BE2C (cell line): ENCODE results near the gene ZNF324B.

Source experiments
- DNase-seq: peaks from one replicate; pipeline ENCODE4 v3.0.0-alpha.2; 2020
- H3K27me3 ChIP-seq: fragments of 250-450 bp; sonication (Bioruptor Pico); 2 replicates; pipeline ENCODE4 v1.5.1; 2020; ENCODE audit warnings: mild to moderate bottlenecking
- H3K36me3 ChIP-seq: fragments of 250-450 bp; sonication (Bioruptor Pico); 2 replicates; pipeline ENCODE4 v1.5.1; 2020; ENCODE audit warnings: mild to moderate bottlenecking
- H3K4me1 ChIP-seq: fragments of 250-450 bp; sonication (Bioruptor Pico); 2 replicates; pipeline ENCODE4 v1.5.1; 2020
- H3K4me3 ChIP-seq: 2 replicates; pipeline ENCODE4 v1.5.1; 2011; ENCODE audit warnings: low read depth, low read length
- H3K9me3 ChIP-seq: fragments of 250-450 bp; sonication (Bioruptor Pico); 2 replicates; pipeline ENCODE4 v1.5.1; 2020
- TF ChIP-seq, protein P1 (sequence below): IDR thresholded peaks from 2 replicates; pipeline ENCODE4 v1.5.1; 2012; ENCODE audit warnings: mild to moderate bottlenecking, low read depth, low read length

Gene ZNF324B

GRCh38 chr19:58450856-58451357 is 515 bp upstream of the ZNF324B start:
- peak overlapping the region; percentile 64 for H3K4me3 ChIP-seq
- H3K9me3 ChIP-seq, result peaks cover 3% of the 10 kb centered on the region; the same call in 1 of the 2 replicates
- TF ChIP-seq, protein P1, sequence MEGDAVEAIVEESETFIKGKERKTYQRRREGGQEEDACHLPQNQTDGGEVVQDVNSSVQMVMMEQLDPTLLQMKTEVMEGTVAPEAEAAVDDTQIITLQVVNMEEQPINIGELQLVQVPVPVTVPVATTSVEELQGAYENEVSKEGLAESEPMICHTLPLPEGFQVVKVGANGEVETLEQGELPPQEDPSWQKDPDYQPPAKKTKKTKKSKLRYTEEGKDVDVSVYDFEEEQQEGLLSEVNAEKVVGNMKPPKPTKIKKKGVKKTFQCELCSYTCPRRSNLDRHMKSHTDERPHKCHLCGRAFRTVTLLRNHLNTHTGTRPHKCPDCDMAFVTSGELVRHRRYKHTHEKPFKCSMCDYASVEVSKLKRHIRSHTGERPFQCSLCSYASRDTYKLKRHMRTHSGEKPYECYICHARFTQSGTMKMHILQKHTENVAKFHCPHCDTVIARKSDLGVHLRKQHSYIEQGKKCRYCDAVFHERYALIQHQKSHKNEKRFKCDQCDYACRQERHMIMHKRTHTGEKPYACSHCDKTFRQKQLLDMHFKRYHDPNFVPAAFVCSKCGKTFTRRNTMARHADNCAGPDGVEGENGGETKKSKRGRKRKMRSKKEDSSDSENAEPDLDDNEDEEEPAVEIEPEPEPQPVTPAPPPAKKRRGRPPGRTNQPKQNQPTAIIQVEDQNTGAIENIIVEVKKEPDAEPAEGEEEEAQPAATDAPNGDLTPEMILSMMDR, result no peak
- H3K27me3 ChIP-seq, result peaks cover 3% of the 10 kb centered on the region; the same call in 1 of the 2 replicates
- no peaks in the 10 kb centered on the region for H3K4me1 ChIP-seq
- no peak for DNase-seq
- H3K36me3 ChIP-seq, result no peaks in the 10 kb centered on the region

GRCh38 chr19:58453743-58454142 is 2.3 kb downstream of the ZNF324B start:
- no peak for DNase-seq
- Histone ChIP-seq H3K4me1 (no peaks in the 10 kb centered on the region), H3K36me3 (0 out of 2 replicates have a peak, but pooled peaks cover 3% of the 10 kb centered on the region), H3K4me3 (no peak overlapping the region), H3K9me3 (no peaks in the 10 kb centered on the region), H3K27me3 (no peaks in the 10 kb centered on the region)
- TF ChIP-seq, protein P1, result no peak

DNA sequence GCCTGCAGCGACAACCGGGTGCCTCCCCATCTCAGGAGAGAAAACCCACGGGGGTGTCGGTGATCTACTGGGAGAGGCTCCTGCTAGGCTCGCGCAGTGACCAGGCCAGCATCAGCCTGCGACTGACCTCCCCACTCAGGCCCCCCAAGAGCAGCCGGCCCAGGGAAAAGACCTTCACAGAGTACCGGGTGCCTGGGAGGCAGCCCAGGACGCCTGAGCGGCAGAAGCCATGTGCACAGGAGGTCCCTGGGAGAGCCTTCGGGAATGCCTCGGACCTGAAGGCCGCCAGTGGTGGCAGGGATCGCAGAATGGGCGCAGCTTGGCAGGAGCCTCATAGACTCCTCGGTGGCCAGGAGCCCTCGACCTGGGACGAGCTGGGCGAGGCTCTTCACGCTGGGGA is 3.9 kb downstream of the ZNF324B start:
- Histone ChIP-seq H3K4me1 (no peaks in the 10 kb centered on the region), H3K36me3 (0 out of 2 replicates have a peak, but pooled peaks cover 3% of the 10 kb centered on the region), H3K4me3 (no peak overlapping the region), H3K27me3 (no peaks in the 10 kb centered on the region), H3K9me3 (no peaks in the 10 kb centered on the region)
- DNase-seq, result no peak
- TF ChIP-seq, protein P1, result no peak

DNA sequence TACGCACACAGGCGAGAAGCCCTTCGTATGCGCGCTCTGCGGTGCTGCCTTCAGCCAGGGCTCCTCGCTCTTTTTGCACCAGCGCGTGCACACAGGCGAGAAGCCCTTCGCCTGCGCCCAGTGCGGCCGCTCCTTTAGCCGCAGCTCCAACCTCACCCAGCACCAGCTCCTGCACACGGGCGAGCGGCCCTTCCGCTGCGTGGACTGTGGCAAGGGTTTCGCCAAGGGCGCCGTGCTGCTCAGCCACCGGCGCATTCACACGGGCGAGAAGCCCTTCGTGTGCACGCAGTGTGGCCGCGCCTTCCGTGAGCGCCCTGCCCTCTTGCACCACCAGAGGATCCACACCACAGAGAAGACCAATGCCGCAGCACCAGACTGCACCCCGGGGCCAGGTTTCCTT is 4.7 kb downstream of the ZNF324B start:
- H3K27me3 ChIP-seq, result no peaks in the 10 kb centered on the region
- no peak for DNase-seq
- 0 out of 2 replicates have a peak, but pooled peaks cover 3% of the 10 kb centered on the region for H3K36me3 ChIP-seq
- TF ChIP-seq, protein P1, result no peak
- H3K4me3 ChIP-seq, result no peak overlapping the region
- H3K9me3 ChIP-seq, result no peaks in the 10 kb centered on the region
- no peaks in the 10 kb centered on the region for H3K4me1 ChIP-seq

DNA sequence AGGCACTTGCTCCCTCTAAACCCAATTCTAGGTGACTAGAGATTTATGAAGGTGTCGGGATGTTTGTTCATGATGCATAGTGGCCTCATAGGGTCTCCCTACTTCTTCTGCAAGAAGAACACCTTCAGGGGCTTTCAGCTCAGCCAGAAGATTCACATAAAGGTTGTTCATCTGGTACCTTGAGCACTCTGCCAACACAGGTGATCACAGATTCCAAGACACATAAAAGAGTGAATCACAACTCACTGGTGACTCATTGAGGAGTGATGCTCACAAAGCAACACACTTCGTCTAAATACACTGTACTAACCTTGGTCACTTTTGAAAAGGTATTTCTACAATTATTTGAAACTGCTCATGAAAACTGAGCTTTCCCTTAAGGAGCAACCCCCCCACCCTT is 8.6 kb downstream of the ZNF324B start:
- TF ChIP-seq, protein P1, result no peak
- Histone ChIP-seq H3K27me3 (no peaks in the 10 kb centered on the region), H3K36me3 (0 out of 2 replicates have a peak, but pooled peaks cover 3% of the 10 kb centered on the region), H3K4me1 (no peaks in the 10 kb centered on the region), H3K9me3 (no peaks in the 10 kb centered on the region), H3K4me3 (no peak overlapping the region)
- DNase-seq, result no peak

DNA sequence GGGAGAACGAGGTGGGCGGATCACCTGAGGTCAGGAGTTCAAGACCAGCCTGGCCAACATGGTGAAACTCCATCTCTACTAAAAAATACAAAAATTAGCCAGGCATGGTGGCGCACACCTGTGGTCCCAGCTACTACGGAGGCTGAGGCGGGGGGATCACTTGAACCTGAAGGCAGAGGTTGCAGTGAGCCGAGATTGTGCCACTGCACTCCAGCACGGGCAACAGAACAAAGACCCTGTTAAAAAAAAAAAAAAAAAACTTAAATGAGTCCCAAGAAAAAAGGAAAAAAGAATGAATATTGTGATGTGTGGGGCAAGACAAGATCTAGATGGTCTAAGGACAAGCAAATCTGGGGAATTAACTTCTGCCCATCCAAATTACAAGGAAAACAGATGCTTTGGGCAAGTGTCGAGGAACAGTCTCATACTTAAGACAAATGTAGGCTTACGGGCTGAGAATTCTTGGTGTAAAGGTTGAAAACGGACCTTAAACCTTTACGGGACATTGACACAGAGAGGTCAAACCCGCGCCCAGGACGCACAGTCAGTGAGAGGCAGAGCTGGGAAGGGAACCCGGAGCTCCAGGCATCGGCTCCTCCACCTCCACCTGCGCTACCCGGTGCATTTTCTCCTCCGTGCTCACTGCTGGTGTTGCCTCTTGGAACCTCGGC is 14.8 kb downstream of the ZNF324B start:
- TF ChIP-seq, protein P1, result no peak
- Histone ChIP-seq H3K27me3 (no peaks in the 10 kb centered on the region), H3K36me3 (peaks cover 11% of the 10 kb centered on the region), H3K4me3 (peak overlapping the region; percentile 85), H3K4me1 (no peaks in the 10 kb centered on the region), H3K9me3 (no peaks in the 10 kb centered on the region)
- DNase-seq, result no peak
